ENCODE measurements around the gene LCN1.

Gene LCN1

DNA sequence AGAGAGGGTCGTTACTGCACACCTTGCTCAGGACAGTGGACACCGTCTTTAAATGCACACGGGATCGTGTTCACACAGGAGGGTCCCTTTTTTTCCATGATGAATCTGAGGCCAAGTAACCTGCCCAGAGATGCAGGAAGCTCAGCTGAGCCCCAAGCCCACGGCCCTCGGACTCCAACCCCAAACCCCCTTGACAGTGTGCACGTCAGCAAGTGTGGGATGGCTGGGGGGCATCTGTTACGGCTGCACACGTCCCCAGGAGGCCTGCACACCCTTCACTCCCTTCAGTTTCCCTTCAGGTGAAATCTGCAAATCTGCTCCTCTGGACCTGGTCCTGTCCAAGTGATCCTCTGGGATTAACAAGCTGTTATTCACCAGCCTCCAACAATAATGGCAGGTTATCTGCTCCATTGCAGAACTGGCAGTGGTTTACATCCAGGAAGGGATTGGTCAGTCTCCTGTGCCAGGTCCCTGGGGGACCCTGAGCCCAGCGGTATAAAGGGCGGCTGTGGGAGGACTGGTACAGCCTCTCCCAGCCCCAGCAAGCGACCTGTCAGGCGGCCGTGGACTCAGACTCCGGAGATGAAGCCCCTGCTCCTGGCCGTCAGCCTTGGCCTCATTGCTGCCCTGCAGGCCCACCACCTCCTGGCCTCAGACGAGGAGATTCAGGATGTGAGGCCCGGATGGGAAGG is at the start of gene LCN1:
Gene LCN1, plus strand, starts transcription at position 525 of the 692 bp plus-strand sequence. Its CDS starts 58 bp downstream, at position 583.
- no peak for DNase-seq (ENCODE audit: low read depth in 3 of 3, low spot score in 1 of 3)

DNA sequence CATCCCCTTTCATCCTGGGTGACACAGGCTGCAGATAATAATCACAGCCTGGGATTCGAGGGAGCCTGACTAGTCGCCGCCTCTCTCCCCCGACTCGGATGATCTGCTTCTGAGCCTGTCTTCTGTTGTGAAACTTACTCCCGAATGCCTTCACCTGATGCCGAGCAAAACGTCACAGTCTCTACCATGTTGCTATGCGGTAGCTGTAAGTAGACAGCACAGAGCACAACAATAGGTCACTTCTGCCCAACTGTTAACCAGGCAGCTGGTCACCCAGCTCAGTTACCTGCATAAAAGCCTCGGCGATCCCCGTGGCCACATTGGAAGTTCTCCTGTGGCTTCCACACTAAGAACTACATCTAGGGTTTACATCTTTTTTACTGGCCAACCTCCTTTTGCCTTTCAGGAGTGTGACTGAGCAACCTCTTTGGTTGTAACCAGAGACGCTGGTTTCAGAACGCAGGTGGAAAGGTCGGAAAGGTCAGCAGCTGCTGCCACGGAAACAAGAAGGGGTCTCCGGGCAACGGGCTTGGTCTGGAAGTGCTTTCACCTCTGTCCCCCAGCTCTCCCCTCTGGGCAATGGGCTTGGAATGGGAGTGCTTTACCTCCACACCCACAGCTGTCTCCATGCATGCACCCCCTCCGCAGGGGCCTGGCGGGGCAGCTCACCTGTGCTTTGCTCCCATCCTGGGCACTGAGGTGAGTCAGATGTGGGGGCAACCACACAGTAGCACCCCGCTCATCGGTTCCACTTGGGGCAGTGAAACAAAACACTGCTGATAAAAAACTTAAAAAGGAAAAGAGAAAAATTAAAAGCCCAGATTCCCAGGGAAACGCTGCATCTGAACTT is 49.2 kb upstream of the LCN1 start:
- no peak for DNase-seq (ENCODE audit: low read depth in 3 of 3, low spot score in 1 of 3)

DNA sequence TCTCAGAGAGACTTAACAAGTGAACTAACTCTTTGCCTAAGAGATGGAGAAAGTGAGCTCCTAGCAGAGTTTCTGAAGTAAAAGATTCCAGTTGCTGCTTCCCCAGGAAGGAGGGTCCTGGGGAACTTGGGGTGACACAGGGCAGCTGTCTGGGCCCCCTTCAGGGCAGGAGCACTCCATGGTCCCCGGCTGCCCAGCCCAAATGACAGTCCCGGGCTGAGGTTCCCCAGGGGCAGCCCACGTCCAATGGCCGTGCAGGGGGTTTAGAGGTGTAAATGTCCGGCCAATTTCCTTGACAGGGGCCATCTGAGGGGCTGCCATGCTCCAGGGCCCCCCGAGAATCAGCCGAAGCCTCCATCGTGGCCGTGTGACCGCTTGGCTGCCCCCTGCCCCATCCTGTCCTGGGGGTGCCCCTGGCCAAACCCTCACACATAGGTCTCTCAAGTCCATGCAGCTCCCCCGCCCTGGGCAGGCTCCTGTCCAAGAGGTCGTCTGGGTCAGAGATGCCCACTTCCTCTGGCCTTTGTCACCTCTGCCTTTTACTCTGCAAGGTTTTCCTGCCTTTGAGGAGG is 47.2 kb upstream of the LCN1 start:
- no peak for DNase-seq (ENCODE audit: low read depth in 3 of 3, low spot score in 1 of 3)

DNA sequence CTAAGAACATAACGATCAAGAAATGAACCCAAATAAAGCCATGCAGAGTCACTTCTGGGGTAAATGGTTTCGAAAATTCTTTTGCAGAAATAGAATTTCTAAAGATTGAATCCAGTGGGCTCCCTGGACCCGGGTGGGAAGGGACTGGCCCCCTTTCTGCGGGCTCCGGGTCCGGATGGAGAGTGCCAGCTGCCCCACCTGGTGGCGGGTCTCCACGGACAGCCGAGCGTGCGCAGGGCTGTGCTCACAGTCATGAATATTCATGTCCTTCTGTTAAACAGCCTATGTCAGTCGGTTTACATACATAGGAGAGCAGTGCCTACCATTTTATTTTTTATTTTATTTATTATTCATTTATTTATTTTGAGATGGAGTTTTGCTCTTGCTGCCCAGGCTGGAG is 46.3 kb upstream of the LCN1 start:
- DNase-seq (ENCODE audit: low read depth in 3 of 3, low spot score in 1 of 3): no peak

DNA sequence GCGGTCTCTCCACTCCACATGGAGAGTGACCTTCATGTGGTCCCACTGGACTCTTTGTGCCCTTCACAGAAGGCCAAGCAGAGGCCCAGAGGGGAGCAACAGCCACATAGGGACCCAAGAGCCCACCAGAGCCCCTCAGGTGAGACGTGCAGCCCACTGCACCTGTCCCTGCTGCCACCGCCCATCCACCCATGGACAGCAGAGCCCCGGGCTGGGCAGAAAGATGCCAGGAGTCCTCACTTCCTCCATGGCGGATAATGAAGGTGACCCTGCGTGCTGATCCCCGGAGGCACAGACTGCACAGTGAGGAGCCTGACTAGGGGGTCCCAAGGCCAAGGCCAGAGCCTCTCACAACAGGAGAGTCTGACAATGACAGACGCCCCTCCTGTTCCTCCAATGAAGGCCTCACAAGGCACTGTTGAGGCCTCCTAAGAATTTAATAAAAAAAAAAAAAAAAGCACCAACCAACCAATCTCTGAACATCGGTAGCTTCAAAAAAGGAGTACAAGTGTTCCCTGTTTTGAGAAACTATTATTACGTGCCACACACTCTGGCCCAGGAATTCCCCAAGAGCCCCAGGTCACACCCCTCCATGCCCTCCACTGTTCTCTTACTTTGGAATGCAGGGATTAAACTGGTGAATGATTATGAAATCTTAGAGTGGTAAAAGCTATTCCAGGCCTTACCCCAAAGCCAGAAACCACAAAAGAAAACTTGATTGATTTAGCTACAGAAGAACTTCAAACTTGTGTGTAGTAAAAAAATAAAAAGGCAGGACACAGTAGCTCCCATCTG is 44.5 kb upstream of the LCN1 start:
- no peak for DNase-seq (ENCODE audit: low read depth in 3 of 3, low spot score in 1 of 3)

DNA sequence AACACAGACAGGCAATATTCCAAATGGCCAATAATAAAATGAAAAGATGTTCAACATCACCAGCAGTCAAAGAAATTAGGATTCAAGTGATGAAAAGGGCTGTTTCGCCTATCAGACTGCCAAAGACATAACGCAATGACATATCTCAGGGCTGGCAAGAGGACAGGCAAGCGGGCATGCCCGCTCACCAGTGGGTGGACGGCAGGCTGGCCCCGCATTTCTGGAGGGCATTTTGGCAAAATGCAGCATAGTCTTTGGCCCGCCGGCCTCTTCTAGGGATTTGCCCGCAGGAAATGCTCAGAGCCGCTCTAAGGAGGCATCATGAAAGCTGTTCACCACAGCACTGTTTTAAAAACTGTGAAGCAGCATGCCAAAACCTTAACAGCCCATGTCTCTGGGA is 43.0 kb upstream of the LCN1 start:
- no peak for DNase-seq (ENCODE audit: low read depth in 3 of 3, low spot score in 1 of 3)

DNA sequence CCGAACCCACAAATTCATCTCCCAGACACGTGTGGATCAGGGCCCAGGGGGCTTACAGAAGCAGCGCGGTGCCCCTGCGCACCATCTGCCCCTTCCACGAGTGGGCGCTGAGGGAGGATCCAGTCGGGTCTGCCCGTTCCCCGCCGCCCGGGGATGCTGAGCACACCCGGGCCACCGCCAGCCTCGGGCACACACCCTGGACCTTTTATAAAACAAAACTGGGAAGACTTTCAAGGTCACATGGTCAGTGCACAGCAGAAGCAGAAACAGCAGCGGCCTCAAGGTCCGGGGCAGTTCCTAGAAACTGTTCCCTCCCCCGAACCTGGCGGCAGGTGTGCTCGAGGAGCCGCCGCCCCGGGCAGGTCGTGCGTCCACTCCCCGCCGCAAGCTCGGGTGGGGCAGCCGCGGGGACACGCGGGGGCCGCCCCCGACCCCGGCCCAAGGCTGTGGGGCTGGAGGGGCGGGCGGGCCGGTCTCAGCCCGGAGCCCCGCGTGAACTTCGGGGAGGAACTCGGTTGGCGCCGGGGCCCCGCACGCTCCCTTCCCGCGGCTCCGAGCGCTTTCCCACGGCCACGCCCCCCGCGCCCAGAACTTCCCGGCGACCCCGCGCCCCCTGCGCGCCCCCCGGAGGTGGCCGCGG is 42.3 kb upstream of the LCN1 start:
- DNase-seq (ENCODE audit: low read depth in 3 of 3, low spot score in 1 of 3): no peak

DNA sequence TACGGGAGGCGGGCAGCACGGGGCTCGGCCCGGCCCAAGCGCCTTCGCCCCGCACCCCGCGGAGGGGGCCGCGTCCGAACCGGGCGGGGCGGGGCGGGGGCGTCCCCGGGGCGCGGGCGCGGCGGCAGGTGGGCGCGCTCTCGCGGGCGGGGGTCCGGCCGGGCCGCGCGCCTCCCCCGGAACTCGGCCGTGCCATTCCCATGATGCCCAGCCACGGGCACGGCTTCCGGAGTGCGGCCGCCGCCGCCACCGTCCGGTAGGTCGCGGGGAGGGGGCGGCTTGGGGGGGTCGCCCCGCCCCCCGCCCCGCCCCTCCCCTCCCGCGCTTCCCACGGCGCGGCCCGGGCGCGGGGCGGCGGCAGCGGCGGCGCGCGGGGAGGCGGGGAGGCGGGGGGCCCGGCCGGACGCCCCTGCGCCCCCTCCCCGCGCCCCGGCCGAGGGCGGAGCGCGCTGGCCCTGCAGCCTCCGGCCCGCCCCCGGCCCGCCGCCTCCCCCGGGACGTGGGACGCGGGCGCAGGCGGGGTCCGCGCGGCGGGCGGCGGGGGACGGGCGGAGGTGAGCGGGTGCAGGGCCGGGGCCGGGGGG is 41.7 kb upstream of the LCN1 start, which contains the start of gene PPP1R26:
Gene PPP1R26, plus strand, starts transcription at position 314 of the 584 bp plus-strand sequence. CDS start 4,729 bp downstream, outside the sequence.
- no peak for DNase-seq (ENCODE audit: low read depth in 3 of 3, low spot score in 1 of 3)

DNA sequence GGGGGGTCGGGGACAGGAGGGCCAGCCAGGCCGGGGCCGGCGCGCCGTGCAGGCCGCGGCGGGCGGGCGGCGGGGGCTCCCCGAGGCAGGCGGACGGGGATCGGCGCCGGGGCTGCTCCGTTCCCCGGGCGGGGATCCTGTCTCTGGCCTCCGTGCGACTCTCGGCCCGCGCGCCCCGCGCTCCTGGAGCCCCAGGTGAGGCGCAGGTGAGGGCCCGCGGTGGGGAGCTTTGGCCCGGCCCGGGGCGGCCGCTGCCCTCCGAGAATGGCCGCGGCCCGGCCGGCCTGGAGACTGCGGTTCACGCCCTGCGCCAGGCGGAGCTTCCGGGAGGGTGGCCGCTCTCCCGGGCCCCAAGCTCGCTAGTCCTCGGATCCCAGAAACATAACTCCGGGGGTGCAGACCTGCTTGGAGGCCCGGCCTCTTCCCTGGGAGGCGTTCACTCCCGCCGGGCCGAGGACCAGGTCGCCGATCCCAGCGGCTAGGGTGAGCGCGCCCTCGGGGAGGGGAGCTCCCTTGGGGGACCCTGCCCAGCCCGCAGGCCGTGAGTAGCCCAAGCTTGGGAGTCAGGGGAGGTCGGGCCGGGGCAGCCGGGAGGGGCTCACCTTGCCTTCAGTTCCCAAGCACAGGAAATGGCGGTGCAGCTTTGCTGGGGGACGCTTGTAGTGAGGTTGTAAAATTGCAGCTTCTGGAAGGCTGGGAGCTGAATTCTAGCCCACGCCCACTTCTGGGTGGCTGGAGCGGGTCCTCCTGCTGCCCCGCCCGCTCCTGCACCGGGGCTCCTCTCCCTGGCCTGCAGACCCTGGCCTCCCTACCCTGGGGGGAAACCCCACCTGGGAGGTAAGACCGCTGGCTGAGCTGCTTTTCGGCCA is 40.9 kb upstream of the LCN1 start:
- DNase-seq (ENCODE audit: low read depth in 3 of 3, low spot score in 1 of 3): no peak

DNA sequence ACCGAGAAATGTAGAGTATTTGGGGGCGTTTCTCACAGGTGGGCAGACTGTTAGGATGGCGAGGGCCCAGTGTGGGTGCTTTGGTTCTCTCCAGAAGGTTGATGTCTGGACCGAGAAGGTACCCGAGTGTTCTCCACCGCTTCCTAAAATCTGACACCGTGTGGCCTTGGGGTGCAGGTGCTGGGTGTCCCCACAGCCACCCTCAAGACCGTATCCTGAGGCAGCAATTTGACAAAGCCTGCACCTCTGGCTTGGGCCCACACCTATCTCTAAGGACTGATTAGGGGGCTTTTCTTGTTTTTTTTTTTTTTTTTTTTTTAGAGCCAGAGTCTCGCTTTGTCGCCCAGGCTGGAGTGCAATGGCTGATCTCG is 40.3 kb upstream of the LCN1 start:
- DNase-seq (ENCODE audit: low read depth in 3 of 3, low spot score in 1 of 3): no peak

DNA sequence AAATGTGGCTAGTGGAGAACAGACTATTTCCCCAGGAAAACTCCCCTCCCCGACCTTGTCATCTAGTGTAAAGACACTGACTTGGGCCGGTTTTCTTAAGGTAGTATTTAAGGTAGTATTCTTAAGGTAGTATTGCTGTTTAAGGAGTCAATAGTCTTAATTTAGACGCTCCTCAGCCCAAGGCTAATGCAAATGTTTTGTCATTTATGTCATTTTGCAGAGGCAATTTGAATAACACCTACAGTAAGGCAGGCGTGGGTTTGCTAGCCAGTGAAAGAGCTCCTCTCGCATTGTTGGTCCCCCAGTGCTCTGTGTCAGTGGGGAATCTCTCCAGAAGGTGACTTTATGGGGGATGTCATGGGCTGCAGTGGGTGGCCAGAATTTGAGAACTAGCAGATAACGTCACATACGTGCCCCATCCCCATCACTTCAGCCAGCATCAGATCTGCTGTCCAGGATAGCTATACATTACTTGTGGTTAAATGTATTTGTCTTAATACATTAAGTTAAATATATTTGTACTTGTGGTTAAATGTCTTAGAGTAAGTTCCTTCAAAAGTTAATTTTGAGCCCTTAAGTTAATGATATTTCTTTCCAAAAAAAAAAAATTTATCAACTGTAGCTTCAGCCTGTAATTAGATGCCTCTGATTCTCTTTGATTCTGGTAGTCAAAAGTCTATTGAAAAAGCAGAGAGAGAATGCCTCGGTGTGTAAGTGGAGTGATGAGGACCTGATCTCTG is 39.1 kb upstream of the LCN1 start:
- no peak for DNase-seq (ENCODE audit: low read depth in 3 of 3, low spot score in 1 of 3)

DNA sequence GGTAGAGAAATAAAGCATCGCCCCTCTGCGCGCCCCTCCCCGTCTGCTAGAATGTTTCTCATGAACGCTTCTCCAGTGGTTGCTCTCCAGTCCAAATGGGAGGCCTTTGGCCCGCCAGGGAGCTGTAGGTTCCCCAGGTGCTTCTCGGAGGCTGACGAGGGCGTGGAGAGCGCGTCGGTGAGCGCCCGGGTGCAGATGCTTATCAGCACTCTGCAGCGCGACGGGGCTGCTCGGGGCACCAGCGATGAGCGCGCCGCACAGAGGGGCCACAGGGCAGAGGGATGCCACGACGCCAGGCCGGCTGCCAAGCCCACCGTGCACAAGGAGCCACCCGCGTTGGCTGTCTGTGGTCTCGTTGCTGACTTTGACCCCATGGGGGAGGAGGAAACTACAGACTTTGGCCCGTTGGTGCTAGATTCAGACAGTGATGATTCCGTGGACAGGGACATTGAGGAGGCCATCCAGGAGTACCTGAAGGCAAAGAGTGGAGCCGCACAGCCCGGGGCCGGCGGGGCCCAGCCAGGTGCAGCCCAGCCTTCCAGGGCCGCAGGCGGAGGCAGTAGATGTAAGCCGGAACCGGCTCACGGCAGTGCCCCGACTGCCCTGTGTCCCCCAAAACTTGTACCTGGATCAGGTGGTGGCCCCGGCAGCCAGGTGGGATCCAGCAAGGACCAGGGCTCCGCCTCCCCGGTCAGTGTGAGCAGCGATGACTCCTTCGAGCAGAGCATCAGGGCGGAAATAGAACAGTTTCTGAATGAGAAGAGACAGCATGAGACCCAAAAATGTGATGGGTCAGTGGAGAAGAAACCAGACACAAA is 36.6 kb upstream of the LCN1 start:
- DNase-seq (ENCODE audit: low read depth in 3 of 3, low spot score in 1 of 3): no peak

DNA sequence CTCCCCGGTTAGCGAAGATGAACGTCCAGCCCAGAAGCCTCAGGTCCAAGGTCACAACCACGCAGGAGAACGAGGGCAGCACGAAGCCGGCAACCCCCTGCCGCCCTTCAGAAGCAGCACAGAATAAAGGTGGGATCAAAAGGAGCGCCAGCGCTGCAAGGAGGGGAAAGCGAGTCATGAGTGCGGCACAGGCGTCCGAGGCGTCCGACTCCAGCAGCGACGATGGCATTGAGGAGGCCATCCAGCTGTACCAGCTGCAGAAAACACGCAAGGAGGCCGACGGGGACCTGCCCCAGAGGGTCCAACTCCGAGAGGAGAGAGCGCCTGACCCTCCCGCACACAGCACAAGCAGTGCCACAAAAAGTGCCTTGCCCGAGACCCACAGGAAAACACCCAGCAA is 35.9 kb upstream of the LCN1 start:
- DNase-seq (ENCODE audit: low read depth in 3 of 3, low spot score in 1 of 3): no peak

DNA sequence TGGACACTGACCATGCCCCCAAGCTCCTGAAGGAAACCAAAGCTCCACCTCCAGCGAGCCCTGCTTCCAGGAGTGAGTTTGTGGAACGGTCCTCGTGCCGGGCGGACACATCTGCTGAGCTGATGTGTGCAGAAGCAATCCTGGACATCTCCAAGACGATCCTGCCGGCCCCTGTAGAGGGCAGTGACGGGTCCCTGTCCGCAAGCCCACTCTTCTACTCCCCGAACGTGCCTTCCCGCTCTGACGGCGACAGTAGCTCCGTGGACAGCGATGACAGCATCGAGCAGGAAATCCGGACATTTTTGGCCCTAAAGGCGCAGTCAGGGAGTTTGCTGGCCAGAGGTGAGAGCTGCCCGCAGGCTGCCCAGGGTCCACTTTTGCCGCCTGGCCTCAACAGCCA is 35.4 kb upstream of the LCN1 start:
- no peak for DNase-seq (ENCODE audit: low read depth in 3 of 3, low spot score in 1 of 3)

DNA sequence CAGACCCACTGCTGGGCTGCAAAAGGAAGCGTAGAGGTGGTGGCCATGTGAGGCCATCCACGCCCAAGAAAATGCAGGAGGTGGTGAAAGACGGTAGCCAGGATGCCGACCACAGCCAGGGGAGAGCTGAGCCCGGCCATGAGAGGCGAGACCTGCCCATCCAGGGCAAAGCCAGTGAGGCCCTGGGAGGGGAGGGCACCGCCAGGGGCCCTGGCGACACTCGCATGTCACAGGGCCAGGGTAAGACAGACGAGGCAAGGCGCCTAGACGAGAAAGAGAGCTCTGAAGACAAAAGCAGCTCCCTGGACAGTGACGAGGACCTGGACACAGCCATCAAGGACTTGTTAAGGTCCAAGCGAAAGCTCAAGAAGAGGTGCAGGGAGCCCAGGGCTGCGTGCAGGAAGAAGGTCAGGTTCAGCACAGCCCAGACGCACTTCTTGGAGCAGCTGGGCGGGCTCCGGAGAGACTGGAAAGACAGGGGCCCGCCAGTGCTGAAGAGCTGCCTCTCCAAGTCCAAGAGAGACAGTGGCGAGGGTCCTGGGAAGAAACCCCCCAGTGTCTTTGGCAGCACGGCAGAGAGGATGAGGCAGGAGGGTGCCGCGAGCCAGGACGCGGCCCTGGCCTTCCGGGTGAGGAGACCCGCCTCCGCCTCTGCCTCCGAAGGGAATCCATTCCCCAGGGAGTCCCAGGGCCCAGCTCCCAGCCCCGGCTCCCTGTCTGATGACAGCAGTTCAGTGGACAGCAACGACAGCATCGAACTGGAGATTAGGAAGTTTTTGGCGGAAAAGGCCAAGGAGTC is 34.8 kb upstream of the LCN1 start:
- no peak for DNase-seq (ENCODE audit: low read depth in 3 of 3, low spot score in 1 of 3)

DNA sequence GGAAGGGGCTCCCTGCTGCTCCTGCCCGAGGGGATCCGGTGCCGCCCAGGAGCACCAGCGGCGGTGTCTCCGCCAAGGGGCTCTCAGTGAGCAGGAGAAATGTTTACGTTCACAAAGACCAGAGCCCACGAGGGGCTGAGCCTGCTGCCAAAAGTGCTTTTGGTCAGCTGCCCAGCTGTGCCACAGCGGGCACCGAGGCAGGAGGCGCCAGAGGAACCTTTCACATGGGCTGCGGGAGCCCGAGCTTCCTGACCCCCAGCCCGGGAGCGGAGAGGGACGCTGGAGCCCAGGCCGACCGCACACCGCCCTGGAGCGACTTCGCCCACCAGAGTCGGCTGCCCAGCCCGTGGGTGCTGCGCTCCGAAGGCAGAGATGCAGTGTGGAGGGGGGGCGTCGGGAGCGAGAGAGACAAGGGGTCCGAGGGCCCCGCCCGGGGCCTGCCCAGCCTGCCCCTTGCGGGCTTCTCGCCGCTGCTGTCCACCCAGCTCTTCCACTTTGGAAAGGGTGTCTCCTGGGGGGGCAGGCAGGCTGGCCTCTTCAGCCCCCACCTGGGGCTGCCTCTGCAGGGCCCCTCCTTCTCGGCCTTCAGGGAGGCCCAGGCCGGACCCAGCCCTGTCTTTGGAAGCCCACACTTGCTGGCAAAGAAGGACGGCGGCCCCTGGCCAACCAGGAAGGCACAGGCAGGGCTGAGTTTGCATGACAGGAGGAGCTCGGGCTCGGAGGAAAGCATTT is 33.8 kb upstream of the LCN1 start:
- DNase-seq (ENCODE audit: low read depth in 3 of 3, low spot score in 1 of 3): no peak

DNA sequence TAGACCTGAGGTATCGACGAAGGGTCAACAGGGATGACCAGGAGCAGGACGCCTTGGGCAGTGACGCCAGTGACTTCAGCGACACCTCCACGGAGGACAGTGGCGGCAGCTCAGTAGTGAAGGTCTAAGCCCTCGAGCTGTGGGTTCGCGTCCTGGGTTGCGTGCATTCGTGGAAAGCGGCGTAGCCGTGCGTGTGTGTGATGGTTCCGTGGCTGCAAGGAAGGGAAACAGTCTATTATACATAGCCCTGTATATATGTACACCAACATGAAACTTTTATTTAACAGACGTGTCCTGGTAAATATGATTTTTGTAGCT is 33.3 kb upstream of the LCN1 start:
- DNase-seq (ENCODE audit: low read depth in 3 of 3, low spot score in 1 of 3): no peak
